ENCODE results near the gene RGS7BP. TPM values are rescaled to one million over a fixed set of nuclear protein-coding genes. Genes with fewer than 3 reads are reported as not detected.

The RGS7BP gene
- total and polyA plus RNA-seq, 4 donors = 0.47 to 1.9 (median 1.1) TPM

GRCh38 chr5:64516216-64516615 lies 10.4 kb downstream of the RGS7BP start:
- 87% methylated on average over 4 of the region's 4 CpGs for WGBS
- TF ChIP-seq JUND (IDR thresholded peaks at IDR 0.05) = no peak
- no peak for TF ChIP-seq NR2F2 (IDR thresholded peaks at IDR 0.05)
- no peak for TF ChIP-seq TAF1 (conservative IDR thresholded peaks at IDR 0.05)
- TF ChIP-seq REST (IDR thresholded peaks at IDR 0.05) = no peak
- no peak for TF ChIP-seq HNF4G (IDR thresholded peaks at IDR 0.05)
- TF ChIP-seq YY1 (IDR thresholded peaks at IDR 0.05) = no peak
- no peak for TF ChIP-seq MAX (IDR thresholded peaks at IDR 0.05)
- TF ChIP-seq CTCF (IDR thresholded peaks at IDR 0.05; ENCODE audit: low read depth, low read length, missing input control) = no peak
- no peak for TF ChIP-seq EGR1 (IDR thresholded peaks at IDR 0.05; ENCODE audit: low read depth in 2 of 2)
- TF ChIP-seq FOXA1 (IDR thresholded peaks at IDR 0.05) = no peak
- TF ChIP-seq ATF3 (IDR thresholded peaks at IDR 0.05) = no peak
- no peak for TF ChIP-seq RAD21 (IDR thresholded peaks at IDR 0.05)
- no peaks in the 10 kb centered on the region for H3K9me3 ChIP-seq (ENCODE audit: control insufficient read depth in 4 of 4, low read length in 3 of 4)
- H3K36me3 ChIP-seq (ENCODE audit: control insufficient read depth in 4 of 4, insufficient read depth in 3 of 4, low read depth in 1 of 4, low read length in 3 of 4) = no peaks in the 10 kb centered on the region
- no peak overlapping the region for H3K27ac ChIP-seq (ENCODE audit: low read depth in 1 of 2, low read length in 2 of 2)
- H3K4me3 ChIP-seq (ENCODE audit: low read depth in 1 of 3, low read length in 3 of 3) = no peak overlapping the region
- H3K4me1 ChIP-seq (ENCODE audit: control insufficient read depth in 4 of 4, insufficient read depth in 4 of 4, low read length in 3 of 4) = no peaks in the 10 kb centered on the region
- DNase-seq (ENCODE audit: low spot score) = no peak
- H3K9ac ChIP-seq (ENCODE audit: low read depth in 1 of 2, low read length in 2 of 2) = no peak overlapping the region
- H3K27me3 ChIP-seq (ENCODE audit: control insufficient read depth in 4 of 4, insufficient read depth in 4 of 4, low read length in 3 of 4) = peaks cover 0 to 4% (median 0%) of the 10 kb centered on the region in 4 donors

GRCh38 chr5:64518793-64519192 lies 13.0 kb downstream of the RGS7BP start:
- no peaks in the 10 kb centered on the region for H3K9me3 ChIP-seq (ENCODE audit: control insufficient read depth in 4 of 4, low read length in 3 of 4)
- no peak overlapping the region for H3K9ac ChIP-seq (ENCODE audit: low read depth in 1 of 2, low read length in 2 of 2)
- no peak for TF ChIP-seq SP1 (IDR thresholded peaks at IDR 0.05)
- TF ChIP-seq HNF4G (IDR thresholded peaks at IDR 0.05) = no peak
- no peak for TF ChIP-seq MAX (IDR thresholded peaks at IDR 0.05)
- no peak for TF ChIP-seq FOXA1 (IDR thresholded peaks at IDR 0.05)
- no peak for TF ChIP-seq REST (IDR thresholded peaks at IDR 0.05)
- TF ChIP-seq HNF4A (conservative IDR thresholded peaks at IDR 0.05) = no peak
- WGBS = 87% methylated on average over 2 of the region's 2 CpGs
- no peak overlapping the region for H3K27ac ChIP-seq (ENCODE audit: low read depth in 1 of 2, low read length in 2 of 2)
- no peaks in the 10 kb centered on the region for H3K36me3 ChIP-seq (ENCODE audit: control insufficient read depth in 4 of 4, insufficient read depth in 3 of 4, low read depth in 1 of 4, low read length in 3 of 4)
- H3K4me3 ChIP-seq (ENCODE audit: low read depth in 1 of 3, low read length in 3 of 3) = no peak overlapping the region
- H3K27me3 ChIP-seq (ENCODE audit: control insufficient read depth in 4 of 4, insufficient read depth in 4 of 4, low read length in 3 of 4) = no peaks in the 10 kb centered on the region
- DNase-seq (ENCODE audit: low spot score) = no peak
- no peaks in the 10 kb centered on the region for H3K4me1 ChIP-seq (ENCODE audit: control insufficient read depth in 4 of 4, insufficient read depth in 4 of 4, low read length in 3 of 4)
